ENCODE results near the gene TMBIM6. TPM values are rescaled to one million over a fixed set of nuclear protein-coding genes. Genes with fewer than 3 reads are reported as not detected.
"Not testable (repeated sequence)": the region's sequence is repeated elsewhere in the genome, so short reads cannot be mapped to it uniquely, and the experiment has no call there.

TMBIM6 gene
- polyA plus RNA-seq, 3 donors: 315 to 1,453 (median 1,396) TPM

- Histone ChIP-seq H3K4me1 (ENCODE audit: control insufficient read depth in 1 of 2, insufficient read depth in 2 of 2, low read length in 2 of 2) (peaks cover 35 to 40% of the 10 kb centered on the region in 2 donors), H3K9ac (ENCODE audit: insufficient read depth, low read length, poor library complexity, severe bottlenecking) (no peak overlapping the region), H2AFZ (ENCODE audit: insufficient read depth, low read depth, low read length, poor library complexity, severe bottlenecking) (no peak overlapping the region), H3K4me3 (replicated peaks in 1 of 3; ENCODE audit: low read depth in 2 of 3, low read length in 3 of 3) (no peak overlapping the region), H3K27me3 (ENCODE audit: control insufficient read depth in 2 of 2, insufficient read depth in 2 of 2, low read length in 2 of 2) (peaks cover 0 to 6% of the 10 kb centered on the region in 2 donors), H3K4me2 (replicated peaks; ENCODE audit: extremely low read depth, low read length, poor library complexity, severe bottlenecking) (no peak overlapping the region), H3K27ac (ENCODE audit: low read depth in 1 of 2, low read length in 2 of 2) (no peak overlapping the region), H4K20me1 (ENCODE audit: insufficient read depth, low read length) (peaks cover 8% of the 10 kb centered on the region), H3K9me3 (replicated peaks in 1 of 2; ENCODE audit: control insufficient read depth in 1 of 2, insufficient read depth in 1 of 2, low read length in 2 of 2) (no peaks in the 10 kb centered on the region), H3K79me2 (ENCODE audit: insufficient read depth, low read length) (peaks cover 13% of the 10 kb centered on the region), H3K36me3 (replicated peaks in 1 of 2; ENCODE audit: control insufficient read depth in 1 of 2, insufficient read depth in 2 of 2, low read length in 2 of 2) (no peaks in the 10 kb centered on the region)
- Mint-ChIP-seq H3K4me1 (peaks cover 42% of the 10 kb centered on the region), H3K27ac (peak overlapping the region in 2 of 7 donors; percentile 43 to 84), H3K27me3 (ENCODE audit: low read depth in 3 of 3) (peaks cover 10 to 21% (median 15%) of the 10 kb centered on the region in 3 donors), H3K4me3 (peak overlapping the region; percentile 69 to 72), H3K36me3 (peaks cover 2 to 8% of the 10 kb centered on the region in 2 donors), H3K9me3 (no peaks in the 10 kb centered on the region)
- 55% methylated on average over 10 of the region's 11 CpGs for WGBS (ENCODE audit: insufficient coverage)
- no peak for DNase-seq
- intact Hi-C loops (cut with micrococcal nuclease): loop anchor here (1.0 to 10.0 kb wide), 4 partner anchors 35 to 1217 kb away; partner anchors contain the start of gene TMBIM6 (in 1 of the 2)
- TF ChIP-seq CTCF (IDR thresholded peaks at IDR 0.05): peak; percentile 32
Observed at GRCh38 chr12:49707812-49708147, 33.6 kb upstream of the TMBIM6 start.

GRCh38 chr12:49708851-49709250 lies 32.5 kb upstream of the TMBIM6 start:
- H2AFZ ChIP-seq (ENCODE audit: insufficient read depth, low read depth, low read length, poor library complexity, severe bottlenecking): no peak overlapping the region
- no peak for TF ChIP-seq CTCF (IDR thresholded peaks at IDR 0.05)
- peaks cover 0 to 4% of the 10 kb centered on the region in 2 donors for H3K9me3 ChIP-seq (replicated peaks in 1 of 2; ENCODE audit: control insufficient read depth in 1 of 2, insufficient read depth in 1 of 2, low read length in 2 of 2)
- peaks cover 5% of the 10 kb centered on the region for H3K79me2 ChIP-seq (ENCODE audit: insufficient read depth, low read length)
- no peaks in the 10 kb centered on the region for H3K36me3 ChIP-seq (replicated peaks in 1 of 2; ENCODE audit: control insufficient read depth in 1 of 2, insufficient read depth in 2 of 2, low read length in 2 of 2)
- H3K4me3 ChIP-seq (replicated peaks in 1 of 3; ENCODE audit: low read depth in 2 of 3, low read length in 3 of 3): no peak overlapping the region
- no peak for DNase-seq
- Mint-ChIP-seq H3K36me3 (peaks cover 0 to 8% of the 10 kb centered on the region in 2 donors), H3K27ac (no peak overlapping the region), H3K9me3 (peaks cover 0 to 4% (median 2%) of the 10 kb centered on the region in 7 donors), H3K4me1 (peaks cover 31% of the 10 kb centered on the region), H3K27me3 (ENCODE audit: low read depth in 3 of 3) (peaks cover 10 to 21% (median 15%) of the 10 kb centered on the region in 3 donors), H3K4me3 (no peak overlapping the region)
- intact Hi-C loops (cut with micrococcal nuclease): loop anchor here in 1 of 2 donors (5.0 to 10.0 kb wide), 3 partner anchors 33 to 1216 kb away; partner anchors contain the start of gene TMBIM6
- peaks cover 25 to 29% of the 10 kb centered on the region in 2 donors for H3K4me1 ChIP-seq (ENCODE audit: control insufficient read depth in 1 of 2, insufficient read depth in 2 of 2, low read length in 2 of 2)
- 100% methylated on average over 2 of the region's 3 CpGs for WGBS (ENCODE audit: insufficient coverage)
- no peak overlapping the region for H3K4me2 ChIP-seq (replicated peaks; ENCODE audit: extremely low read depth, low read length, poor library complexity, severe bottlenecking)
- peaks cover 0 to 6% of the 10 kb centered on the region in 2 donors for H3K27me3 ChIP-seq (ENCODE audit: control insufficient read depth in 2 of 2, insufficient read depth in 2 of 2, low read length in 2 of 2)
- no peak overlapping the region for H3K9ac ChIP-seq (ENCODE audit: insufficient read depth, low read length, poor library complexity, severe bottlenecking)
- H4K20me1 ChIP-seq (ENCODE audit: insufficient read depth, low read length): no peaks in the 10 kb centered on the region
- no peak overlapping the region for H3K27ac ChIP-seq (ENCODE audit: low read depth in 1 of 2, low read length in 2 of 2)

GRCh38 chr12:49713952-49714351 lies 27.4 kb upstream of the TMBIM6 start:
- H3K79me2 ChIP-seq (ENCODE audit: insufficient read depth, low read length); H3K9me3 ChIP-seq (replicated peaks in 1 of 2; ENCODE audit: control insufficient read depth in 1 of 2, insufficient read depth in 1 of 2, low read length in 2 of 2); H2AFZ ChIP-seq (ENCODE audit: insufficient read depth, low read depth, low read length, poor library complexity, severe bottlenecking); H3K36me3 ChIP-seq (replicated peaks in 1 of 2; ENCODE audit: control insufficient read depth in 1 of 2, insufficient read depth in 2 of 2, low read length in 2 of 2); DNase-seq; H3K27ac Mint-ChIP-seq; H3K4me3 ChIP-seq (replicated peaks in 1 of 3; ENCODE audit: low read depth in 2 of 3, low read length in 3 of 3); H3K27ac ChIP-seq (ENCODE audit: low read depth in 1 of 2, low read length in 2 of 2); H3K4me1 ChIP-seq (ENCODE audit: control insufficient read depth in 1 of 2, insufficient read depth in 2 of 2, low read length in 2 of 2); H3K4me3 Mint-ChIP-seq; H4K20me1 ChIP-seq (ENCODE audit: insufficient read depth, low read length); H3K36me3 Mint-ChIP-seq; H3K4me2 ChIP-seq (replicated peaks; ENCODE audit: extremely low read depth, low read length, poor library complexity, severe bottlenecking); H3K27me3 ChIP-seq (ENCODE audit: control insufficient read depth in 2 of 2, insufficient read depth in 2 of 2, low read length in 2 of 2); H3K9me3 Mint-ChIP-seq; H3K9ac ChIP-seq (ENCODE audit: insufficient read depth, low read length, poor library complexity, severe bottlenecking); intact Hi-C loops (cut with micrococcal nuclease); H3K4me1 Mint-ChIP-seq: not testable (repeated sequence)
- peaks cover 14 to 17% (median 14%) of the 10 kb centered on the region in 3 donors for H3K27me3 Mint-ChIP-seq (ENCODE audit: low read depth in 3 of 3)
- WGBS (ENCODE audit: insufficient coverage): 33% methylated on average over 1 of the region's 3 CpGs

Data from CD14-positive monocyte (primary cell).